Caco-2 (cell line): Measurements from ENCODE around the gene GPT2. TPM values are rescaled to one million over a fixed set of nuclear protein-coding genes. Genes with fewer than 3 reads are reported as not detected.

ENCODE experiments used
- BruUV-seq: library from RNA; stranded (reverse); fragments of 400-500 nt; replicated peaks from 2 replicates; lab custom pipeline; 2021; lab: Mats Ljungman, UMichigan
- CTCF ChIA-PET: fragments of 300-600 bp; sonication (Branson Sonifier 250); formaldehyde crosslinking; loops from one replicate; lab custom pipeline; 2022; ENCODE audit warnings: antibody characterized with exemption; lab: Charles Lee
- POLR2A ChIA-PET: fragments of 300-600 bp; sonication (Branson Sonifier 250); formaldehyde crosslinking; loops from one replicate; lab custom pipeline; 2022; ENCODE audit warnings: antibody characterized with exemption; lab: Charles Lee
- DNase-seq, 2 experiments: peaks; one replicate each; pipeline versions ENCODE4 v3.0.0 to v3.0.0-alpha.2; 2020 to 2022
- H3K27me3 ChIP-seq: replicated peaks from 2 replicates; pipeline ENCODE4 v1.6.0; 2011; ENCODE audit warnings: low read length; ENCODE audit not compliant: control insufficient read depth, insufficient read depth
- H3K36me3 ChIP-seq: 2 replicates; pipeline ENCODE4 v1.5.1; 2011; ENCODE audit warnings: low read length; ENCODE audit not compliant: control insufficient read depth, insufficient read depth
- H3K4me1 ChIP-seq: fragments of 250-450 bp; sonication (Bioruptor Pico); 2 replicates; pipeline ENCODE4 v1.5.1; 2020; ENCODE audit warnings: mild to moderate bottlenecking
- H3K4me3 ChIP-seq: 2 replicates; pipeline ENCODE4 v1.5.1; 2011; ENCODE audit warnings: low read depth, mild to moderate bottlenecking, control low read depth, low read length
- H3K9me3 ChIP-seq: fragments of 250-450 bp; sonication (Bioruptor Pico); 2 replicates; pipeline ENCODE4 v1.5.1; 2020; ENCODE audit warnings: mild to moderate bottlenecking, moderate library complexity
- H3K27ac Mint-ChIP-seq: one replicate; pipeline ENCODE4 v1.8.0; 2022; ENCODE audit warnings: mixed read lengths; ENCODE audit not compliant: unreplicated experiment
- H3K27me3 Mint-ChIP-seq: one replicate; pipeline ENCODE4 v1.8.0; 2022; ENCODE audit warnings: mixed read lengths; ENCODE audit not compliant: insufficient read depth, unreplicated experiment
- H3K36me3 Mint-ChIP-seq: one replicate; pipeline ENCODE4 v1.8.0; 2022; ENCODE audit warnings: mild to moderate bottlenecking, mixed read lengths; ENCODE audit not compliant: insufficient read depth, unreplicated experiment
- H3K4me1 Mint-ChIP-seq: one replicate; pipeline ENCODE4 v1.8.0; 2022; ENCODE audit warnings: low read depth, mixed read lengths; ENCODE audit not compliant: unreplicated experiment
- H3K4me3 Mint-ChIP-seq: one replicate; pipeline ENCODE4 v1.8.0; 2022; ENCODE audit warnings: mild to moderate bottlenecking, moderate library complexity, mixed read lengths; ENCODE audit not compliant: unreplicated experiment
- H3K9me3 Mint-ChIP-seq: one replicate; pipeline ENCODE4 v1.8.0; 2022; ENCODE audit warnings: mixed read lengths; ENCODE audit not compliant: unreplicated experiment
- CTCF ChIP-seq, 2 experiments: fragments of 200-600 bp in 1 of 2; IDR thresholded peaks; 1 replicate in 1 of 2; 2 replicates in 1 of 2; pipeline versions ENCODE4 v1.5.1 to v1.8.0; 2011 to 2022; ENCODE audit warnings: antibody characterized with exemption in 1 of 2, control low read depth in 1 of 2, inconsistent platforms in 1 of 2, low read depth in 1 of 2, low read length in 1 of 2, mild to moderate bottlenecking in 1 of 2, moderate library complexity in 1 of 2; ENCODE audit not compliant: insufficient read depth in 1 of 2, severe bottlenecking in 1 of 2, unreplicated experiment in 1 of 2
- intact Hi-C: fragments of 100-400 bp; cut with micrococcal nuclease; formaldehyde crosslinking; loops from one replicate; pipeline ENCODE4 v1.10.0; 2022; ENCODE audit not compliant: unreplicated experiment
- total RNA-seq: library from RNA; stranded (reverse); gene quantifications from 2 replicates; pipeline ENCODE4 v1.2.3, GENCODE V29; 2022

Gene GPT2
- total RNA-seq, 1 experiment from 2014 or later = 128 TPM

DNA sequence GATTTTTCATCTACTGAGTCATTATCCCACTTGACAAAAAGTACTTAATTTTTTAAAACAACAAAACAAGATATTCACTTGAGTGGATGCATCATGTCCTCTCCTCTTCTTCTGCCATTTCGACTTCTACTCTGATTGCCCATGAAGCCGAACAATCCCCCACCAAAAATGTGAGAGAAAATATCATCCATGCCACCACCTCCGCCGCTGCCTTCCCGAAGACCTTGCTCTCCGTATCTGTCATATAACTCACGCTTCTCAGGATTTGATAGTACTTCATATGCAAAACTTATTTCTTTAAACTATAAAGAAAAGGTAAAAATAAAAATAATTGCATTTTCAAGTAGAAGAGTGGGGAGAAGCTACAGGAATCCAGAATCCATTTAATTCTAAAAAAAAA is 87.1 kb downstream of the GPT2 start:
- Mint-ChIP-seq H3K9me3 (no peaks in the 10 kb centered on the region), H3K4me3 (no peak overlapping the region), H3K36me3 (peaks cover 69% of the 10 kb centered on the region), H3K4me1 (no peaks in the 10 kb centered on the region), H3K27me3 (no peaks in the 10 kb centered on the region), H3K27ac (no peak overlapping the region)
- Histone ChIP-seq H3K27me3 (no peaks in the 10 kb centered on the region), H3K36me3 (no peaks in the 10 kb centered on the region; the same call in 1 of the 2 replicates), H3K4me3 (no peak overlapping the region), H3K4me1 (peaks cover 14% of the 10 kb centered on the region), H3K9me3 (no peaks in the 10 kb centered on the region)
- TF ChIP-seq CTCF (IDR thresholded peaks at IDR 0.05; ENCODE audit: insufficient read depth in 1 of 2, low read depth in 1 of 2, low read length in 1 of 2, severe bottlenecking in 1 of 2, unreplicated experiment in 1 of 2) = no peak
- POLR2A ChIA-PET = no interaction called here
- CTCF ChIA-PET = no interaction called here
- intact Hi-C loops = no loop called here
- BruUV-seq = no TSS peak
- no peak for DNase-seq

DNA sequence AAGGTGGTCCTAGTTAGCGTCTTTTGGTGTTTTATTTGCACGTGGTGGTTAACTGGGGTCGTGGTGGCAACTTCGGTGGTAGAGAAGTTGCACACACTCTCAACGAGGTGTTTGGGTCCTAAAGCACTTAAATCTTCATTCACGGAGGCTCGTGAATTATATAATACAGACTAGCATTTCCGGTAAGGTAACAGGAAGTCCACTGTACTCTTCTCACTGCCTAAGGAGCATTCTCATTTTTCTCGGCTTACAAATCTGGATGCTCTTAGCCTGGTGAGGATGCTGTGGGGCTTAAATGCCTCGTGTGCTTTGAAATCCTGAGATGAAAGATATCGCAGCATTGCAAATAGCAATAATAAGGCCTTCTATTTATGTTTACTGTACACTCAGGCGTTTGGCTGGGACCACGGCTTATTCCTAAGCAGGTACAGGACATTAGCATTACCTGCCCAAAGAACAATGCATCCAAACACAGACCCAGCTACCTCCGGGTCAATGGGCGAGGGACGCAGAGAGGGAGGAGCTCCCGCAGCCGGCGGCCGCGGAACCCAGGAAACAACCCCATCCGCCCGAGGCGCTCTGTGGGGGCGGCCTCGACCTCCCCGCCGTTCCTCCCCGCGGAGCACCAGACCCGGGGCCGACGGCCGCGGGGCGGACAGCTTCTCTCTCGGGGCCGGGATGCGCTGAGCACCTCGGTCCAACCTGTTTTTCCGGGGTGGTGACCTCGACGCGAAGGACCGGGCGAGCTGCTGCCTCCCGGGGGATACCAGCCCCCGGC is 88.5 kb downstream of the GPT2 start:
- no peaks in the 10 kb centered on the region for H3K27me3 ChIP-seq
- intact Hi-C loops = no loop called here
- TSS peak; percentile 37 for BruUV-seq
- peaks cover 8% of the 10 kb centered on the region for H3K4me1 Mint-ChIP-seq
- no peaks in the 10 kb centered on the region for H3K9me3 ChIP-seq
- H3K4me3 ChIP-seq = peak overlapping the region; percentile 77
- POLR2A ChIA-PET = no interaction called here
- TF ChIP-seq CTCF (IDR thresholded peaks at IDR 0.05; ENCODE audit: insufficient read depth in 1 of 2, low read depth in 1 of 2, low read length in 1 of 2, severe bottlenecking in 1 of 2, unreplicated experiment in 1 of 2) = no peak
- H3K36me3 ChIP-seq = no peaks in the 10 kb centered on the region; the same call in 1 of the 2 replicates
- peaks cover 22% of the 10 kb centered on the region for H3K4me1 ChIP-seq
- H3K27me3 Mint-ChIP-seq = no peaks in the 10 kb centered on the region
- peak overlapping the region; percentile 91 for H3K4me3 Mint-ChIP-seq
- DNase-seq = peak; percentile 69 to 74
- H3K9me3 Mint-ChIP-seq = no peaks in the 10 kb centered on the region
- CTCF ChIA-PET = interaction anchor here (1.4 to 2.5 kb wide), 4 partner anchors 46 to 172 kb away, joined by 3 to 8 read pairs (median 5); partner anchors contain the start of gene NETO2
- peak overlapping the region; percentile 98 for H3K27ac Mint-ChIP-seq
- peaks cover 55% of the 10 kb centered on the region for H3K36me3 Mint-ChIP-seq

DNA sequence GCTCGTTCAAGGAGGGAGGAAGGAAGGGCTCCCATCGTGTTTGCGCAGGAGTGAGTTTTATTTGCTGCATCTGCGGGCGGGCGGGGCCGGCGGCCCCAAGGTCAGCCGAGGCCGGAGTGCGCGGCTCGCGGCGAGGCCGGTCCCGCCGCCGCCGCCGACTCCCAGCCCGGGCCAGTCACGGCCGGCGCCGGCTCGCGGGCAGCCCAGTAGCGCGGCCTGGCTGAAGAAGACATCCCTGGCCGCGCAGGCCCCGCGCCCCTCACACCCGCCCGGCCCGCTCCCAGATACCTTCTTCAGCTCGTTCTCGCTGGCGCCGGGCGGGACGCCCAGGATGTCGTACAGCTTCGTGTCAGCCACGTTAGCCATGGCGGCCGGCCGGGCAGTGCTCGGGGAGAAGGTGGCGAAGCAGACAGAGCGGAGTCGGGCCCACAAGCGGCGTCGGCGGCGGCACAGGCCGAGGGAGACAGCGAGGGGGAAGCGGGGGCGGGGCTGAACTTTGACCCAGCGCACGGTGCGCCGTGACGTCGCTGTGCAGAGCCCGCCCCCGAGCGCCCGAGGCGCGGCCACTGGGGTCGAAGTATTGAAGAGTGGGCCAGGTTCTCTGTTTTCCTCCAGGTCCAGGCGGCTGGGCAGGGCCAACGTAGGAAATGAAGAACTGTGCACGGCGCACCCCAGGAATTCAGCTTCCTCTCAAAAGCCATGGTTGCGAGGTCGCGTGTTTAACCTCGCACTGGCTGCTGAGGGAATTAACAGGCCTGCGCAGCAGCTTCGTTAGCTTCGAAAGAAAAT is 89.2 kb downstream of the GPT2 start, which contains the start of gene DNAJA2:
Gene DNAJA2 (minus strand): TSS at position 468 of the 789 bp plus-strand sequence. CDS start 102 bp downstream, at position 366.
- Histone ChIP-seq H3K27me3 (no peaks in the 10 kb centered on the region), H3K36me3 (no peaks in the 10 kb centered on the region; the same call in 1 of the 2 replicates), H3K4me3 (peak within 1 kb of the TSS; percentile 77), H3K9me3 (no peaks in the 10 kb centered on the region), H3K4me1 (peaks cover 22% of the 10 kb centered on the region)
- peak; percentile 90 to 94 for DNase-seq
- no peak for TF ChIP-seq CTCF (IDR thresholded peaks at IDR 0.05; ENCODE audit: insufficient read depth in 1 of 2, low read depth in 1 of 2, low read length in 1 of 2, severe bottlenecking in 1 of 2, unreplicated experiment in 1 of 2)
- BruUV-seq = no TSS peak
- Mint-ChIP-seq H3K4me3 (peak within 1 kb of the TSS; percentile 91), H3K27ac (peak within 1 kb of the TSS; percentile 98), H3K4me1 (peaks cover 8% of the 10 kb centered on the region), H3K36me3 (peaks cover 47% of the 10 kb centered on the region), H3K27me3 (no peaks in the 10 kb centered on the region), H3K9me3 (no peaks in the 10 kb centered on the region)
- CTCF ChIA-PET = interaction anchor here (1.3 to 2.5 kb wide), 6 partner anchors 46 to 1192 kb away, joined by 3 to 8 read pairs (median 4); partner anchors contain the start of gene NETO2
- POLR2A ChIA-PET = interaction anchor here (0.5 to 0.6 kb wide), 2 partner anchors 10 to 64 kb away, joined by 3 read pairs; no protein-coding TSS in a partner anchor
- intact Hi-C loops = no loop called here
